Hindlimb muscle (tissue), 1 donor: ENCODE data around the gene NPR2. TPM values are rescaled to one million over a fixed set of nuclear protein-coding genes. Genes with fewer than 3 reads are reported as not detected.

Experiments
- polyA plus RNA-seq: library from polyadenylated mRNA; unstranded; fragments of 120-200 nt; gene quantifications from one replicate; pipeline ENCODE4 v1.2.1, GENCODE V29; 2013; ENCODE audit not compliant: insufficient read length

Gene NPR2
- polyA plus RNA-seq, 1 donor = 20.4 TPM

Other genes with a start within 250 kb of the NPR2 start
- gene TESK1, start 186.3 kb upstream of the NPR2 start, polyA plus RNA-seq = 51.2 TPM
- 2.6 TPM for gene CD72, start 173.2 kb upstream of the NPR2 start, polyA plus RNA-seq
- not detected for gene SIT1, start 140.7 kb upstream of the NPR2 start, polyA plus RNA-seq
- not detected for gene RMRP, start 133.6 kb upstream of the NPR2 start, polyA plus RNA-seq
- gene CCDC107, start 133.3 kb upstream of the NPR2 start, polyA plus RNA-seq = 21.0 TPM
- gene ARHGEF39, start 126.4 kb upstream of the NPR2 start, polyA plus RNA-seq = 5.6 TPM
- 0.50 TPM for gene CA9, start 117.7 kb upstream of the NPR2 start, polyA plus RNA-seq
- 10,018 TPM for gene TPM2, start 101.7 kb upstream of the NPR2 start, polyA plus RNA-seq
- 117 TPM for gene TLN1, start 59.4 kb upstream of the NPR2 start, polyA plus RNA-seq
- gene CREB3, start 58.9 kb upstream of the NPR2 start, polyA plus RNA-seq = 25.6 TPM
- 62.5 TPM for gene GBA2, start 42.4 kb upstream of the NPR2 start, polyA plus RNA-seq
- gene RGP1, start 42.3 kb upstream of the NPR2 start, polyA plus RNA-seq = 20.8 TPM
- gene MSMP, start 37.3 kb upstream of the NPR2 start, polyA plus RNA-seq = not detected
- 1.7 TPM for gene SPAG8, start 20.7 kb downstream of the NPR2 start, polyA plus RNA-seq
- 30.4 TPM for gene HINT2, start 23.5 kb downstream of the NPR2 start, polyA plus RNA-seq
- 0.35 TPM for gene FAM221B, start 37.1 kb downstream of the NPR2 start, polyA plus RNA-seq
- 26.9 TPM for gene TMEM8B, start 37.6 kb downstream of the NPR2 start, polyA plus RNA-seq
- gene OR13J1, start 78.8 kb downstream of the NPR2 start, polyA plus RNA-seq = not detected
- 0.83 TPM for gene HRCT1, start 114.6 kb downstream of the NPR2 start, polyA plus RNA-seq
- 2.3 TPM for gene SPAAR, start 117.9 kb downstream of the NPR2 start, polyA plus RNA-seq
- not detected for gene OR2S2, start 166.6 kb downstream of the NPR2 start, polyA plus RNA-seq
- 19.0 TPM for gene RECK, start 245.3 kb downstream of the NPR2 start, polyA plus RNA-seq